ENCODE measurements around the gene KSR2.
"Not testable (repeated sequence)": the region's sequence is repeated elsewhere in the genome, so short reads cannot be mapped to it uniquely, and the experiment has no call there.

GRCh38 chr12:117746358-117746757 lies 222.4 kb downstream of the KSR2 start:
- TF ChIP-seq CTCF, EP300 (IDR thresholded peaks at IDR 0.05): not testable (repeated sequence)

Data from ovary (tissue), 3 donors.